OCI-LY1 (cell line): Measurements from ENCODE around the gene HTT.

Experiments used
- H2AFZ ChIP-seq: fragments of 200-600 bp; sonication (generic), shearing (Covaris generic); 2 replicates; pipeline ENCODE4 v1.6.0; 2014; ENCODE audit warnings: antibody characterized with exemption, mild to moderate bottlenecking, low read length
- H3F3A ChIP-seq: fragments of 200-600 bp; sonication (generic), shearing (Covaris generic); 2 replicates; pipeline ENCODE4 v1.6.0; 2014; ENCODE audit warnings: mild to moderate bottlenecking, antibody characterized with exemption, low read length, moderate library complexity; ENCODE audit not compliant: insufficient read depth
- H3K27ac ChIP-seq: fragments of 200-600 bp; sonication (generic); 2 replicates; pipeline ENCODE4 v1.5.1; 2014; ENCODE audit warnings: low read length, mixed run types, mild to moderate bottlenecking, low read depth; ENCODE audit not compliant: poor library complexity, severe bottlenecking
- H3K27me3 ChIP-seq: fragments of 200-600 bp; sonication (generic); 2 replicates; pipeline ENCODE4 v1.6.0; 2014; ENCODE audit warnings: antibody characterized with exemption, mild to moderate bottlenecking, low read length, moderate library complexity; ENCODE audit not compliant: insufficient read depth
- H3K36me3 ChIP-seq: fragments of 200-600 bp; sonication (generic); 2 replicates; pipeline ENCODE4 v1.6.1; 2014; ENCODE audit warnings: mild to moderate bottlenecking, antibody characterized with exemption, low read length, moderate library complexity, mixed read lengths; ENCODE audit not compliant: insufficient read depth
- H3K4me1 ChIP-seq: fragments of 200-600 bp; sonication (generic); 2 replicates; pipeline ENCODE4 v1.5.1; 2014; ENCODE audit warnings: mild to moderate bottlenecking, low read length, moderate library complexity; ENCODE audit not compliant: insufficient read depth, severe bottlenecking
- H3K4me2 ChIP-seq: fragments of 200-600 bp; sonication (generic), shearing (Covaris generic); 2 replicates; pipeline ENCODE4 v1.6.1; 2014; ENCODE audit warnings: low read length
- H3K4me3 ChIP-seq: fragments of 200-600 bp; sonication (generic); 2 replicates; pipeline ENCODE4 v1.5.1; 2014; ENCODE audit warnings: low read length, low read depth, mild to moderate bottlenecking, mixed read lengths; ENCODE audit not compliant: poor library complexity, severe bottlenecking
- H3K79me2 ChIP-seq: fragments of 200-600 bp; shearing (Covaris generic); 2 replicates; pipeline ENCODE4 v1.6.1; 2016; ENCODE audit warnings: mixed run types, low read length, mixed read lengths; ENCODE audit not compliant: insufficient read depth
- H3K9ac ChIP-seq: fragments of 200-600 bp; sonication (generic), shearing (Covaris generic); 2 replicates; pipeline ENCODE4 v1.6.1; 2014; ENCODE audit warnings: mild to moderate bottlenecking, low read length, mixed read lengths
- H3K9me2 ChIP-seq: fragments of 200-600 bp; sonication (generic), shearing (Covaris generic); 2 replicates; pipeline ENCODE4 v1.6.1; 2014; ENCODE audit warnings: low read depth, mild to moderate bottlenecking, low read length, mixed read lengths
- H3K9me3 ChIP-seq: fragments of 200-600 bp; shearing (Covaris generic); 2 replicates; pipeline ENCODE4 v1.6.1; 2014; ENCODE audit warnings: low read length, mixed read lengths
- H4K20me1 ChIP-seq: fragments of 200-600 bp; sonication (generic), shearing (Covaris generic); 2 replicates; pipeline ENCODE4 v1.6.0; 2016; ENCODE audit warnings: mild to moderate bottlenecking, low read length; ENCODE audit not compliant: insufficient read depth
- CTCF ChIP-seq: fragments of 200-600 bp; sonication (generic), shearing (Covaris generic); IDR thresholded peaks from 2 replicates; pipeline ENCODE4 v1.5.1; 2017; ENCODE audit warnings: mild to moderate bottlenecking, antibody characterized with exemption, low read length, moderate library complexity, mixed read lengths
- EZH2 ChIP-seq: fragments of 200-600 bp; sonication (generic), shearing (Covaris generic); IDR thresholded peaks from 2 replicates; pipeline ENCODE4 v1.8.0; 2017; ENCODE audit warnings: borderline replicate concordance, mixed run types, mild to moderate bottlenecking, antibody characterized with exemption, low read length, moderate library complexity, mixed read lengths

The HTT gene

GRCh38 chr4:3198906-3199305 lies 124.4 kb downstream of the HTT start:
- H3F3A ChIP-seq = no peaks in the 10 kb centered on the region
- H2AFZ ChIP-seq = no peak overlapping the region
- peaks cover 15% of the 10 kb centered on the region for H3K4me1 ChIP-seq
- H3K27me3 ChIP-seq = no peaks in the 10 kb centered on the region
- H3K9ac ChIP-seq = no peak overlapping the region
- no peak overlapping the region for H3K4me3 ChIP-seq
- no peaks in the 10 kb centered on the region for H3K9me2 ChIP-seq
- H3K9me3 ChIP-seq = no peaks in the 10 kb centered on the region
- H3K79me2 ChIP-seq = no peaks in the 10 kb centered on the region
- H3K36me3 ChIP-seq = peaks cover 1% of the 10 kb centered on the region; the same call in 1 of the 2 replicates
- no peak overlapping the region for H3K27ac ChIP-seq
- no peaks in the 10 kb centered on the region for H4K20me1 ChIP-seq
- TF ChIP-seq CTCF (no peak), EZH2 (no peak)
- H3K4me2 ChIP-seq = no peak overlapping the region

GRCh38 chr4:3199653-3200422 lies 125.4 kb downstream of the HTT start:
- Histone ChIP-seq H2AFZ (no peak overlapping the region), H3K9me3 (no peaks in the 10 kb centered on the region), H4K20me1 (no peaks in the 10 kb centered on the region), H3K4me2 (no peak overlapping the region), H3K9me2 (no peaks in the 10 kb centered on the region), H3F3A (no peaks in the 10 kb centered on the region), H3K4me3 (no peak overlapping the region), H3K27me3 (no peaks in the 10 kb centered on the region), H3K36me3 (peaks cover 5% of the 10 kb centered on the region; the same call in 1 of the 2 replicates), H3K79me2 (no peaks in the 10 kb centered on the region), H3K4me1 (peaks cover 15% of the 10 kb centered on the region), H3K27ac (no peak overlapping the region), H3K9ac (no peak overlapping the region)
- TF ChIP-seq EZH2 (no peak), CTCF (no peak)

- Histone ChIP-seq H3K9ac (no peak overlapping the region), H3K4me2 (no peak overlapping the region)
These were observed 126.1 kb downstream of the HTT start for GRCh38 chr4:3200423-3201090.

More at GRCh38 chr4:3200423-3201090, 126.1 kb downstream of the HTT start:
- peaks cover 15% of the 10 kb centered on the region for H3K4me1 ChIP-seq
- no peaks in the 10 kb centered on the region for H4K20me1 ChIP-seq
- H3K79me2 ChIP-seq = no peaks in the 10 kb centered on the region
- H2AFZ ChIP-seq = no peak overlapping the region
- TF ChIP-seq CTCF (no peak), EZH2 (no peak)
- no peaks in the 10 kb centered on the region for H3F3A ChIP-seq
- H3K36me3 ChIP-seq = peaks cover 5% of the 10 kb centered on the region; the same call in 1 of the 2 replicates
- H3K27ac ChIP-seq = no peak overlapping the region
- no peaks in the 10 kb centered on the region for H3K27me3 ChIP-seq
- no peaks in the 10 kb centered on the region for H3K9me2 ChIP-seq
- no peak overlapping the region for H3K4me3 ChIP-seq
- H3K9me3 ChIP-seq = no peaks in the 10 kb centered on the region
